HG03575 (cell line): ENCODE measurements around the gene MBOAT7.
"Not testable (repeated sequence)": the region's sequence is repeated elsewhere in the genome, so short reads cannot be mapped to it uniquely, and the experiment has no call there.

Experiments
- ATAC-seq: cut with Tn5 transposase; IDR thresholded peaks from one replicate; pipeline ENCODE4 v1.9.1; 2021; ENCODE audit not compliant: unreplicated experiment, insufficient number of reproducible peaks, low FRiP score; ENCODE audit errors: extremely low read depth

MBOAT7 gene

DNA sequence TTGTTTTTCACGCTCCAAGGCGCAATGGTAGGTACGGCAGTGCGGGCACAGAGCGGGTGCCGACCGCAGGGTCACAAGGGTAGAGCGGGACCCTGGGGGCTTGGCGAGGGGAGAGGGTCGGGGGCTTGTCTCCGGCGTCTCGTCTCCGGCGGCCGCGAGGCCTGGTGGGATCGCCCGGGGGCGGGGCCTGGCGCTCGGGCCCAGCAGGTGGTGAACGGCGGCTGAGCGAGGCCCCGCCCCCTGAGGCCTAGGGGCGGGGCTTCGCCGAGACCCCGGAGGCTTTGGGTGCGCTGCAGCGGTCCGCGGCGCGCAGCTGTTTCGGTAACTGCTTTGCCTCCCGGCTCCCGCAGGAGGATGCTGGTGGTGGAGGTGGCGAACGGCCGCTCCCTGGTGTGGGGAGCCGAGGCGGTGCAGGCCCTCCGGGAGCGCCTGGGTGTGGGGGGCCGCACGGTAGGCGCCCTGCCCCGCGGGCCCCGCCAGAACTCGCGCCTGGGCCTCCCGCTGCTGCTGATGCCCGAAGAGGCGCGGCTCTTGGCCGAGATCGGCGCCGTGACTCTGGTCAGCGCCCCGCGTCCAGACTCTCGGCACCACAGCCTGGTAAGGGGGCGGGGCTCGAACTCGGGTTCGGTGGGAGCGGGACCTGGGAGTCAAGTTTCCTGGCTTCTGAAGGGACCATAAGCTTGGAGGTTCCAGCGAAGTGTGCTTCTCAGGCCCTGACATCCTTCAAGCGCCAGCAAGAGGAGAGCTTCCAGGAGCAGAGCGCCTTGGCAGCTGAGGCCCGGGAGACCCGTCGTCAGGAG, 1.8 kb upstream of the MBOAT7 start, which contains the start of gene TSEN34:
Gene TSEN34 (plus strand): TSS at position 298 of the 800 bp plus-strand sequence. CDS start 57 bp downstream, at position 355.
- ATAC-seq = no peak

GRCh38 chr19:54190503-54191010, 1.2 kb upstream of the MBOAT7 start:
- peak; percentile 23 for ATAC-seq

- ATAC-seq = peak; percentile 36
Measured at GRCh38 chr19:54189735-54190502, 539 bp upstream of the MBOAT7 start.

DNA sequence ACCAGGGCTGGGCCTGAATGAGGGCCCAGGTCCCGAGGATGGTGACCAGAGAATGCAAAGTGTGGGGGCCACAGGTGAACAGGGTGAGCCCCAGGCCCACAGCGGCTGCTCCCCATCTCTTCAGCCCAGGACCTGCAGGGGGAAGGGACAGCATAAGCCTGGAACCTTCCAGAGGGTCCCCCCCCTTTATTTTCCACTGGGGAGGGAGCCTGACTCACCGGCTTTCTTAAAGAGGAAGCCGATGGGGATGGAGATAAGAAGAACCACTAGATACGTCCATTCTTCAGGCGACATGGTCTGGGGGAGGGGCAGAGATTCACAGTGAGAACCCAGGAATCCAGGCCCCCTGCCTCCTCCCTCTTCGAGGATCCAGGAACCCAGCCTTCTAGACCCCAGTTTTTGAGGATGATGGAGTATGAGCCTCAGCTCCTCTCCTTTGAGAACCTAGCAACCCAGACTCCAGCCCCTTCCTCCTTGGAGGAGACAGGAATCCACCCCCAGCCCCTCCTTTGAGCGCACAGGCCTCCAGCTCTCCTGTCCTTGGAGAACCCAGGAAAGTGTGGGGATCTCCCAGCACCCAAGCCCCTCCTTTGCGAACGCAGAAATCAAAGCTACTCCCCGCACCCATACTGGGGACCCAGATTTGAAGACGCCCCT, 1.0 kb downstream of the MBOAT7 start:
- no peak for ATAC-seq

GRCh38 chr19:54186934-54187381, 2.4 kb downstream of the MBOAT7 start:
- ATAC-seq = no peak

GRCh38 chr19:54186351-54186750, 3.0 kb downstream of the MBOAT7 start:
- no peak for ATAC-seq

GRCh38 chr19:54183431-54183830, 5.9 kb downstream of the MBOAT7 start:
- ATAC-seq = no peak

GRCh38 chr19:54181894-54182293, 7.5 kb downstream of the MBOAT7 start:
- ATAC-seq = not testable (repeated sequence)

DNA sequence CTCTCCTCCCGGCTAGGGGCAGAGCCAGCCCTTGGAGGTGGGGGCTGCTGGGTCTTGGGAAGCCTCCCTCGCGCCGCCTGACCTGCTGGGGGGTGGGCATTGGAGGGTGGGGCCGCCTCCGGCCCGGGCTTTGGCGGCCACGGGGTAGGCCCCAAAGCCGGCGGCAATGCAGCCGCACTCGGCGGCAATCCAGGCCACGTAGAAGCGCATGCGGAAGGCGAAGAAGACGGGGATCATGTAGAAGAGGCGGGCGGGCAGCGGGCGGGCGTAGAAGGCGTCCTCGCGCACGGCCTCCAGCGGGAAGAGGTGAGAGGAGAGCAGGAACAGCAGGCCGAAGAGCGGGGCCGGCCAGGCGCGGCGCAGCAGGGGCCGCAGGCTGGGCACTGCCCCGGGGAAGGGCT, 8.7 kb downstream of the MBOAT7 start:
- ATAC-seq = no peak

GRCh38 chr19:54179921-54180461, 9.4 kb downstream of the MBOAT7 start:
- ATAC-seq = no peak

- no peak for ATAC-seq
Measured at GRCh38 chr19:54179262-54179852, 10.0 kb downstream of the MBOAT7 start.

- ATAC-seq = no peak
Measured at GRCh38 chr19:54178581-54179261, 10.7 kb downstream of the MBOAT7 start.

GRCh38 chr19:54173951-54174834, 15.2 kb downstream of the MBOAT7 start:
- no peak for ATAC-seq

GRCh38 chr19:54173359-54173699, 16.1 kb downstream of the MBOAT7 start:
- no peak for ATAC-seq

- no peak for ATAC-seq
Measured at GRCh38 chr19:54172471-54173358, 16.7 kb downstream of the MBOAT7 start, which contains the start of gene TMC4. TMC4 (minus strand) TSS chr19:54173160; CDS start chr19:54173117, 43 bp downstream.

- not testable (repeated sequence) for ATAC-seq
Measured at GRCh38 chr19:54171736-54172431, 17.5 kb downstream of the MBOAT7 start.
